SK-MEL-5 (cell line): ENCODE measurements around the gene CLN5. TPM values are rescaled to one million over a fixed set of nuclear protein-coding genes. Genes with fewer than 3 reads are reported as not detected.
A peak's percentile ranks its signal among the peaks of the same experiment; 100 is the strongest.
"Not testable (repeated sequence)": the region's sequence is repeated elsewhere in the genome, so short reads cannot be mapped to it uniquely, and the experiment has no call there.

Source experiments
- DNase-seq: peaks from one replicate; pipeline ENCODE4 v3.0.0-alpha.2; 2016; ENCODE audit warnings: low read depth, low spot score
- in situ Hi-C: cut with HindIII; loops from 2 replicates; pipeline ENCODE4 v1.10.0; 2016; ENCODE audit warnings: low sequenced_read_pairs, high pct_unique_total_duplicates, low pct_unique_long_range_greater_than_20kb
- total RNA-seq: library from RNA; depleted of rRNA; stranded (reverse); fragments of >200 nt; shearing (Covaris generic); gene quantifications from 2 replicates; pipeline ENCODE4 v1.2.3, GENCODE V29; 2014

CLN5 gene
- total RNA-seq, 1 experiment from 2014 or later, result 74.6 TPM

GRCh38 chr13:77008337-77008736, 16.5 kb downstream of the CLN5 start:
- DNase-seq, result peak; percentile 36
- in situ Hi-C loops, result not testable (repeated sequence)

DNA sequence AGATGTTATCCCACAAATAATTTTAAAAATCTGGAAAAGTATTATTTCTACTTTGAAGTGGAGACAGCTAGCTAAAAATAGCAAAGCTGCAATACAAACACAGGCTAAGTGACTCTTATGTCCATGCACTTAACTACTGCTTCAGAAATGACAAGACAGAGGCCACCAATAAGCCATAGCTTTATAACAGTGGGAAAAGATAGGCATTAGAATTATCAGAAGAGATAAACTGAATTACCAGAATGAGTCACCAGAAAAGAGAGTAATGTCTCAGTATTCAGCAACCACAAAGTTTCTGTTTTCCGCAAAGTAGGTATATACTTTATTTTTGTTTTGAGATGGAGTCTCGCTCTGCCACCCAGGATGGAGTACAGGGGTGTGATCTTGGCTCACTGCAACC, 17.1 kb downstream of the CLN5 start:
- DNase-seq, result no peak
- in situ Hi-C loops, result no loop called here

- DNase-seq, in situ Hi-C loops: not testable (repeated sequence)
These were observed 17.8 kb downstream of the CLN5 start for GRCh38 chr13:77009719-77010118.

DNA sequence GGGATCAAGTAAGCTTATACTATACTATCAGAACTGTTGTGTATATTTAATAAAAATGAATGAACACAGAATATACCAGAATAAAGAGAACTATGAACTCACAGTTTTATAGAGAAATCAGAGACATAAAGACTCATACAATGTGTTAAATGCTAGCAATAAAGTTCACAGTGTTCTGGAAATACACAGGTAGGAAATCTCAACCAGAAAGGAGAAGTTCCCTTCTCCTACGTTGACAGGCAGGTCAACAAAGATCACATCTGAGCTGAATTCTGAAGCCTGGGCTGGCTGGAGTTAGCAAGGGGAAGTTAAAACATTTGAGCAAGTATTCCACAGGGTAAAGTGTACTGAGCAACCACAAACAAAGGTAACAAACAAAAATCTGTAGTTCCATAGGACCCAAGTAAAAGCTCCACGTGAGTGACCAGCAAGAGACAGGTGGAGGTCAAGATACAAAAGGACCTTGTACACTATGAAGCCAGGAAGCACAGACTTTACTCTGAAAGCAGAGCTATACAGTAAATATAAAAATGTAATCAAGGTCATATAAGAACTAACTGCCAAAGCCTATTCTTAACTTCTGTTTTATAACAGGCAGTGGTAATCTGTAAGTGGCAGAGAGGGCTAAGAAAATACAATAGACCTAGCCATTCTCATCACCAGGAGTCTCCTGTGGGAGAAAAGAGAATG, 22.1 kb downstream of the CLN5 start:
- in situ Hi-C loops, result no loop called here
- no peak for DNase-seq

DNA sequence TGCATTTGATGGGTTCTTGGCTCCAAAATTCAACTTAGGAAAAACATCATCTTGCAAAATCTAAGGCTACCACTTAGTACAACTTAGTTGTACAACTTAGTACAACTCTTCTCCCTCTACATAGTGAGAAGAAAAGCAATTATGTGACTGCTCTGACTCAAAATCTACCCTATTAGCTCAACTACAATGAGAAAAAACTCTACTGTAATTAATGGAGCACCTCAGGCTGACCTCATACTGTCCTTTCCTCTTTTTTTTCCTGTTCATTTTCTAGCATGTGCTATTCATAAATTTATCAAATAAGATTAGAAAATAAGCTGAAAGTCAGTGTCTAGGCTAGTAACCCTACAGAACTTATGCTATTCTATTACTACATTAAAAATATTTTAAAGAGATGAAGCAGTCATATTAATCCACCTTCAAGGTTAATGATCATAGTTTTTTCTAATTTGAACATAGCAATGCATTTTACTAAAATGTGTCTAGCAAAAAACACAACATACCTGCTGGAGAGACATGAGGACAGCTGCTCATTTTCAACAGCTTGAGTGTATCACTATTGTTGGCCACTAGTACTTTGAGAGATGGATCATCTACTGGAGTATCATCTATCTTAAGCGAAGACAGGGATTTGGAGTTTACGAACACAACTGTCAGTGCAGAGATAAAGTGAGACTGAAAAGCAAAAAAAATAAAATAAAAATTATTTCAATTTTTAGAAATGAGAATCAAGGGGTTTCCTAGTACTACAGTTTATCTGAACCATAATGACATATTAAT, 23.2 kb downstream of the CLN5 start:
- in situ Hi-C loops, result no loop called here

GRCh38 chr13:77016251-77016812, 24.5 kb downstream of the CLN5 start:
- DNase-seq, result no peak
- in situ Hi-C loops, result no loop called here

More for the DNA sequence above, 23.2 kb downstream of the CLN5 start:
- DNase-seq, result no peak

DNA sequence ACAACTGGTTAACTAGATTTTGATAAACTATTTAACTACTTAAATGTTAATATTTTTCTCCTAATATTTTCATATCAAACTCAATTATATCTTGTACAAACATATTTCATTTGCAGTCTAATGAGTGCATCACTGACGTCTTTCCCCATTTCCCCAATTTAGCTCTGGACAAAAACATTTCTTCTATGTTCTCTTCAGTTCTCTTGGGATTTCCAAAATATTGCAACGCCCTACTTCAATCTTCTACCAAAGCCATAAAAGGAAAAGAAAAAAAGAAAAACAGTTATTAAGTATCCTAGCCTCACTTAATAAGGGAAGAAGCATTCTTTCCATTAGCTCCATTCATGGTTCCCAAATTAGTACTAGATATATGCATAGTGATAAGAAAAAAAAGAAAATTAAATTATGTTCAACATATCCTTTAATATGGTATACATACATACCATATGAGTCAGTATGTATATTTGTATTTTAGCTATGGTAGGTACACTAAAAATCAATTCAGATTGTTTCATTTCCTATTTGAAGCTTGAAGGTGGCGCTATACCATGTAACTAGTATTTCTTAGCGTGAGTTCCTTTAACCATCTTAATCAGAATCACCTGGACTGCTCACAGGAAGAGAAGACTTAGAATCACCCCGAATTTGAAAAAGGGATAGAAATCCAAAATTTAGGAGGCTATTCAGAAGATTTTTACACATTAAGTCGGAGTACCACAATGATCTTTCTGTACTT, 25.2 kb downstream of the CLN5 start:
- DNase-seq, result no peak
- in situ Hi-C loops, result no loop called here

GRCh38 chr13:77019756-77020155, 27.9 kb downstream of the CLN5 start:
- DNase-seq, result no peak

GRCh38 chr13:77022341-77022740, 30.5 kb downstream of the CLN5 start:
- DNase-seq, result no peak
- in situ Hi-C loops, result no loop called here

More at GRCh38 chr13:77019756-77020155, 27.9 kb downstream of the CLN5 start:
- in situ Hi-C loops, result no loop called here

DNA sequence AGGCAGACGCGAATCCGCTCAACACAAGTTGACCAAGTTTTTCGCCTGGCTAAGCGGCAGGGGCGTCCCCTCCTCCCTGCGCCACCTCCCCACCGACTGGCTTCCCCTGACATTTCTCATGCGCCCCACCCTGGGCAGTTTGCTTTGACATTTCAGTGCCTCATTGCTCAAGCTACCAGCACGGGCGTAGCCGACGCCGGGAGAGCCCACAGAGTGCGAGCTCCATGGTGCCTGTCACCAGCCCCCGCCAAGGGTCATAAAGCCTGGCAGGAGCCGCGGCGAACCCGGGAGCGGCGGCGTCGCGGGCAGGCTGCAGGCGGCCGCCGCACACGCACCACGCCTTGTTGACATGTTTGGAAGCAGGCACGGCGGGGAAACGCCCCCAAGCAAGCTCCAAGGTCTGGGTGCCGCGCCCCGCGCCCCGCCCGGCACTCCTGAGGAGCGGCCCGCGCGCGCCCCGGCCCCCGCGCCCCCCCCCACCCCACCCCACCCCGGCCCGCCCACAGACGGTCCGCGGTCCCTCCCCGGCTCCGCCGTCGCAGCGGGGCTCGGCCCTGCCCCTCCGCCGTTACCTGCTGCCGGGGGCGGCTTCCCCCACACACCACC, 34.5 kb downstream of the CLN5 start:
- in situ Hi-C loops, result no loop called here
- peak; percentile 54 for DNase-seq

DNA sequence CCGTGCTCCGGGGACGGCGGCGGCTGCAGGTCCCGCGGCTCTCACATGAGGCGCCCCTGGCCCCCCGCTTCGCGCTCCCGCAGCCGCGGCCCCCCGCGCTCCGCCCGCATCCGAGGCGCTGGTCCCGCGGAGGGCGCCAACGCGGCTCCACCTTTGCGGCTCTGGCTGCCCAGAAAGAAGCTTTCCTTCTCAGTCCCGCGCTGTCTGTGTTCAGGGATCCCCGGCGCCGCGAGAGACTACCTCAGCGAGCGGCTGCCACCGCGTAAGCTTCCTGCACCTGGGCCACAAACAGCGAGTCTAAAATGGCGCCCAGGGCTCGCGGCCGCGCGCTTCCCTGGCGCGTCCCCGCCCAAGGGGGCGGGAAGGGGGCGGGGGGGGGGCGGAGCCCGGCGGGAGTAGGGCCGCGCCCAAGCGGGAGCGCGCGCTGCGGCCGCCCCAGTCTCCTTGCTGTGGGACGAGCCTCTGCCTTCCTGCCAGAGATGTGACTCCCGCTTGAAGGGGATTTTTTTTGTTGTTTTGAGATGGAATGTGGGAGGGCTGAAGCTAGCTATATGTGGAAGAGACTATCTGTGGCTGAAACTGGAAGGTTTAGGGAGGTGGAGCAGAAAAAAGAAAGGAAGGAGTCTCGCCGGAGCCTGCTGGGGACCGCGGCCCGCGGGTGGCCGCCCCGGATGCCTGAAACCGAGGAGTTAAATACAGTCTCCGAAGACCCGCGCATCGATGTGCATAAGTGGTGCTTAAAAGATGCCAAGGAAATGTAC, 35.2 kb downstream of the CLN5 start, which contains the start of gene FBXL3:
Gene FBXL3 (minus strand): TSS at position 299 of the 761 bp plus-strand sequence. CDS start 5,299 bp downstream, outside the sequence.
- in situ Hi-C loops, result no loop called here
- DNase-seq, result peak; percentile 75

- in situ Hi-C loops, result no loop called here
- peak; percentile 41 for DNase-seq
These were observed 36.3 kb downstream of the CLN5 start for GRCh38 chr13:77028202-77028601.

GRCh38 chr13:77029436-77029835, 37.6 kb downstream of the CLN5 start:
- DNase-seq, result no peak
- in situ Hi-C loops, result no loop called here

DNA sequence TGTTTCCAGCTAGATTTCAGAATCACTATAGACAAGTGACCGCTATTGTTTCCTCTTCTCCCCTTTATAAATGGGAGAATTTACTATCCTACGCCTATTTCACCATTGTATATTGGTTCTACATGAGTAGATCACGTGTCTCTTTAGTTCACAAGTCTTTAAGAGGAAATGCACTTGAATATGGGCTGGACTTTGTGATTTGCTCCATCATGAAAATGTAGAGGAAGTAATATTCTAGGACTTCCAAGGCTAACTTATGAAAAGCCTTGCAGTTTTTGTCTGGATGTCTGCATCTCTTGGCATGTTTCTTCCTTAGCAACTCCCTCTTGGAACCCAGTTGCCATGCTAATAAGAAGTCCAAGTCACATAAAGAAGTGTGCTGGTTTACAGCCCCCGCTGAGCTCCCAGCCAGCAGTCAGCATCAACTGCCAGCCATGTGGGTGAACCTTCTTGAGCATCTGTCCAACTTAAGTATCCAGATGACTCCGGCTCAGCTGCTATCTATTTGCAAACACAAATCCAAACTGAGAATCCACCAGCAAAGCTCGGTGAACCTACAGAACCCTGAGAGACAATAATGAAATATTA, 39.9 kb downstream of the CLN5 start:
- in situ Hi-C loops, result no loop called here
- DNase-seq, result no peak

- no peak for DNase-seq
- in situ Hi-C loops, result no loop called here
These were observed 41.9 kb downstream of the CLN5 start for GRCh38 chr13:77033717-77034302.

GRCh38 chr13:77034881-77035280, 43.0 kb downstream of the CLN5 start:
- DNase-seq, result no peak
- in situ Hi-C loops, result no loop called here
